Prostate gland (tissue), 2 donors: ENCODE measurements around the gene ANKIB1.

Experiments used
- POLR2A ChIP-seq: fragments of 450-650 bp; IDR thresholded peaks from one replicate; pipeline ENCODE4 v1.6.1; 2016; ENCODE audit warnings: antibody characterized with exemption, mild to moderate bottlenecking
- POLR2AphosphoS5 ChIP-seq: sonication (generic); formaldehyde crosslinking; IDR thresholded peaks from one replicate; pipeline ENCODE4 v1.6.1; 2017; ENCODE audit warnings: antibody characterized with exemption
- TF ChIP-seq, protein P1 (sequence below), 4 experiments: fragments of 200-600 bp in 2 of 4; fragments of 450-650 bp in 2 of 4; sonication (generic) in 2 of 4; IDR thresholded peaks; 1 replicate in 3 of 4; 2 replicates in 1 of 4; pipeline ENCODE4 v1.5.1; 2016 to 2019; ENCODE audit warnings: antibody characterized with exemption in 4 of 4, mild to moderate bottlenecking in 2 of 4, moderate library complexity in 2 of 4

DNA sequence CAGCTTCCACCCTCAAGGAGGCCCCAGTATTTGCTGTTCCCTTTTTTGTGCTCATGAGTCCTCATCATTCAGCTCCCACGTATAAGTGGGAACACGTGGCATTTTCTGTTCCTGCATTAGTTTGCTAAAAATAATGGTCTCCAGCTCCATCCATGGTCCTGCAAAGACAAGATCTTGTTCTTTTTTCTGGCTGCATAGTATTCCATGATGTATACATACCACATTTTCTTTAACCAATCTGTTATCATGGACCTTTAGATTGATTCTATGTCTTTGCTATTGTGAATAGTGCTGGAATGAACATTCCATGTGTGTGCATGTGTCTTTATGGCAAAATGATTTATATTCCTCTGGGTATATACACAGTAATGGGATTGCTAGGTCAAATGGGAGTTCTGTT lies 17.0 kb upstream of the ANKIB1 start:
- TF ChIP-seq, protein P1, sequence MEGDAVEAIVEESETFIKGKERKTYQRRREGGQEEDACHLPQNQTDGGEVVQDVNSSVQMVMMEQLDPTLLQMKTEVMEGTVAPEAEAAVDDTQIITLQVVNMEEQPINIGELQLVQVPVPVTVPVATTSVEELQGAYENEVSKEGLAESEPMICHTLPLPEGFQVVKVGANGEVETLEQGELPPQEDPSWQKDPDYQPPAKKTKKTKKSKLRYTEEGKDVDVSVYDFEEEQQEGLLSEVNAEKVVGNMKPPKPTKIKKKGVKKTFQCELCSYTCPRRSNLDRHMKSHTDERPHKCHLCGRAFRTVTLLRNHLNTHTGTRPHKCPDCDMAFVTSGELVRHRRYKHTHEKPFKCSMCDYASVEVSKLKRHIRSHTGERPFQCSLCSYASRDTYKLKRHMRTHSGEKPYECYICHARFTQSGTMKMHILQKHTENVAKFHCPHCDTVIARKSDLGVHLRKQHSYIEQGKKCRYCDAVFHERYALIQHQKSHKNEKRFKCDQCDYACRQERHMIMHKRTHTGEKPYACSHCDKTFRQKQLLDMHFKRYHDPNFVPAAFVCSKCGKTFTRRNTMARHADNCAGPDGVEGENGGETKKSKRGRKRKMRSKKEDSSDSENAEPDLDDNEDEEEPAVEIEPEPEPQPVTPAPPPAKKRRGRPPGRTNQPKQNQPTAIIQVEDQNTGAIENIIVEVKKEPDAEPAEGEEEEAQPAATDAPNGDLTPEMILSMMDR (IDR thresholded peaks at IDR 0.05): no peak
- TF ChIP-seq POLR2AphosphoS5 (no peak), POLR2A (no peak)
